Fibroblast of lung (primary cell): ENCODE results near the gene CALU. TPM values are rescaled to one million over a fixed set of nuclear protein-coding genes. Genes with fewer than 3 reads are reported as not detected.

Experiments
- DNase-seq, 2 donors: peaks; one replicate each; pipeline versions ENCODE4 v3.0.0 to v3.0.0-alpha.2; 2010; ENCODE audit warnings: low read depth in 2 of 2
- H2AFZ ChIP-seq: 2 replicates; pipeline ENCODE4 v1.5.1; 2012; ENCODE audit warnings: low read length, control low read depth, inconsistent platforms
- H3K27ac ChIP-seq: 2 replicates; pipeline ENCODE4 v1.5.1; 2011; ENCODE audit warnings: low read length, control low read depth; ENCODE audit not compliant: insufficient read depth
- H3K27me3 ChIP-seq: 2 replicates; pipeline ENCODE4 v1.5.1; 2011; ENCODE audit warnings: mild to moderate bottlenecking, low read length; ENCODE audit not compliant: control insufficient read depth, insufficient read depth
- H3K36me3 ChIP-seq: 2 replicates; pipeline ENCODE4 v1.5.1; 2011; ENCODE audit warnings: low read length; ENCODE audit not compliant: control insufficient read depth, insufficient read depth
- H3K4me1 ChIP-seq: 2 replicates; pipeline ENCODE4 v1.5.1; 2011; ENCODE audit warnings: low read length; ENCODE audit not compliant: control insufficient read depth, insufficient read depth; ENCODE audit errors: extremely low read depth
- H3K4me2 ChIP-seq: 2 replicates; pipeline ENCODE4 v1.5.1; 2011; ENCODE audit warnings: low read length, control low read depth; ENCODE audit not compliant: insufficient read depth; ENCODE audit errors: extremely low read depth
- H3K4me3 ChIP-seq, 4 experiments: fragments of 200-600 bp in 1 of 4; sonication (generic) in 1 of 4; replicated peaks in 1 of 4; 2 replicates each; pipeline ENCODE4 v1.5.1; 2011 to 2016; ENCODE audit warnings: low read length in 4 of 4, low read depth in 3 of 4, mild to moderate bottlenecking in 3 of 4, control low read depth in 2 of 4, inconsistent platforms in 1 of 4, mixed read lengths in 1 of 4; ENCODE audit not compliant: insufficient read depth in 1 of 4; ENCODE audit errors: control extremely low read depth in 1 of 4
- H3K79me2 ChIP-seq: 2 replicates; pipeline ENCODE4 v1.5.1; 2012; ENCODE audit warnings: mild to moderate bottlenecking, low read length, inconsistent platforms; ENCODE audit not compliant: control insufficient read depth, insufficient read depth
- H3K9ac ChIP-seq: 2 replicates; pipeline ENCODE4 v1.5.1; 2011; ENCODE audit warnings: mild to moderate bottlenecking, low read length, control low read depth; ENCODE audit not compliant: insufficient read depth
- H3K9me3 ChIP-seq: 2 replicates; pipeline ENCODE4 v1.5.1; 2012; ENCODE audit warnings: low read depth, low read length; ENCODE audit not compliant: control insufficient read depth, insufficient read depth
- H4K20me1 ChIP-seq: 2 replicates; pipeline ENCODE4 v1.5.1; 2011; ENCODE audit warnings: low read length; ENCODE audit not compliant: control insufficient read depth, insufficient read depth; ENCODE audit errors: extremely low read depth
- EZH2 ChIP-seq: IDR thresholded peaks from 2 replicates; pipeline ENCODE4 v1.5.1; 2012; ENCODE audit warnings: low read length, control low read depth, mild to moderate bottlenecking; ENCODE audit errors: missing control alignments
- polyA plus RNA-seq, 2 donors: library from polyadenylated mRNA; depleted of rRNA in 1 of 2; stranded (reverse) in 1 of 2; unstranded in 1 of 2; fragments of >200 nt; gene quantifications; 2 replicates each; pipeline ENCODE4 v1.2.1, GENCODE V29; 2011 to 2012; ENCODE audit warnings: missing spikeins in 1 of 2
- total RNA-seq: library from RNA; depleted of rRNA; stranded (reverse); fragments of >200 nt; gene quantifications from 2 replicates; pipeline ENCODE4 v1.2.1, GENCODE V29; 2014
- TF ChIP-seq, protein P1 (sequence below), 2 donors: IDR thresholded peaks in 1 of 2; conservative IDR thresholded peaks in 1 of 2; 1 replicate in 1 of 2; 2 replicates in 1 of 2; pipeline ENCODE4 v1.5.1; 2011 to 2012; ENCODE audit warnings: low read length in 2 of 2, control low read depth in 1 of 2, inconsistent platforms in 1 of 2, low read depth in 1 of 2, mild to moderate bottlenecking in 1 of 2

CALU gene
- total and polyA plus RNA-seq, 2 donors (not counting 1 experiment from before 2014, with no cell fraction given), result 636 to 1,372 TPM

DNA sequence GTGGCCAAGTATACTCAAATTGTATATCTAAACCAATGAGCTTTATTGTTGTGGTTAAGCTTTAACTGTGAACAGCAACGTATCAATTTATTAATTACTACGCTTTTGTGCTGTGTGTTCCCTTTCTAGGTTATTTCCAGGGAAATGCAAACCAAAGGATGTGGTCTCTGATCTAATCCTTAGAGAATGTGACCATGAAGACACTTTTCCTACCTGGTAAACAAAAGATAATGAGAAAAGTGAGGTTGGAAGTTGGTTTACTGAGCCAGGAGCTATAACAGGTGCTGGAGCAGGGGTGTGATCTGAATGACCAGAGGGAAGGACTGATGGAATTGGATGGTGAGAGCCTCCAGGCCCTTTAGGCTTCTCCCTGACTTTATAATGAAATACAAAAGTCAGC is 25.4 kb upstream of the CALU start:
- no peak overlapping the region for H3K9ac ChIP-seq
- TF ChIP-seq, protein P1, sequence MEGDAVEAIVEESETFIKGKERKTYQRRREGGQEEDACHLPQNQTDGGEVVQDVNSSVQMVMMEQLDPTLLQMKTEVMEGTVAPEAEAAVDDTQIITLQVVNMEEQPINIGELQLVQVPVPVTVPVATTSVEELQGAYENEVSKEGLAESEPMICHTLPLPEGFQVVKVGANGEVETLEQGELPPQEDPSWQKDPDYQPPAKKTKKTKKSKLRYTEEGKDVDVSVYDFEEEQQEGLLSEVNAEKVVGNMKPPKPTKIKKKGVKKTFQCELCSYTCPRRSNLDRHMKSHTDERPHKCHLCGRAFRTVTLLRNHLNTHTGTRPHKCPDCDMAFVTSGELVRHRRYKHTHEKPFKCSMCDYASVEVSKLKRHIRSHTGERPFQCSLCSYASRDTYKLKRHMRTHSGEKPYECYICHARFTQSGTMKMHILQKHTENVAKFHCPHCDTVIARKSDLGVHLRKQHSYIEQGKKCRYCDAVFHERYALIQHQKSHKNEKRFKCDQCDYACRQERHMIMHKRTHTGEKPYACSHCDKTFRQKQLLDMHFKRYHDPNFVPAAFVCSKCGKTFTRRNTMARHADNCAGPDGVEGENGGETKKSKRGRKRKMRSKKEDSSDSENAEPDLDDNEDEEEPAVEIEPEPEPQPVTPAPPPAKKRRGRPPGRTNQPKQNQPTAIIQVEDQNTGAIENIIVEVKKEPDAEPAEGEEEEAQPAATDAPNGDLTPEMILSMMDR (conservative IDR thresholded peaks at IDR 0.05 in 1 of 2, IDR thresholded peaks at IDR 0.05 in 1 of 2; ENCODE audit: low read depth in 1 of 2, low read length in 2 of 2), result no peak
- TF ChIP-seq EZH2, result no peak
- H3K9me3 ChIP-seq, result no peaks in the 10 kb centered on the region
- H3K4me2 ChIP-seq, result no peak overlapping the region
- no peaks in the 10 kb centered on the region for H3K79me2 ChIP-seq
- no peaks in the 10 kb centered on the region for H3K36me3 ChIP-seq
- H3K27me3 ChIP-seq, result peaks cover 3% of the 10 kb centered on the region
- H2AFZ ChIP-seq, result no peak overlapping the region
- H3K27ac ChIP-seq, result no peak overlapping the region
- DNase-seq, result peak in 1 of 2 donors; percentile 30
- no peak overlapping the region for H3K4me3 ChIP-seq
- no peaks in the 10 kb centered on the region for H4K20me1 ChIP-seq
- H3K4me1 ChIP-seq, result no peaks in the 10 kb centered on the region

DNA sequence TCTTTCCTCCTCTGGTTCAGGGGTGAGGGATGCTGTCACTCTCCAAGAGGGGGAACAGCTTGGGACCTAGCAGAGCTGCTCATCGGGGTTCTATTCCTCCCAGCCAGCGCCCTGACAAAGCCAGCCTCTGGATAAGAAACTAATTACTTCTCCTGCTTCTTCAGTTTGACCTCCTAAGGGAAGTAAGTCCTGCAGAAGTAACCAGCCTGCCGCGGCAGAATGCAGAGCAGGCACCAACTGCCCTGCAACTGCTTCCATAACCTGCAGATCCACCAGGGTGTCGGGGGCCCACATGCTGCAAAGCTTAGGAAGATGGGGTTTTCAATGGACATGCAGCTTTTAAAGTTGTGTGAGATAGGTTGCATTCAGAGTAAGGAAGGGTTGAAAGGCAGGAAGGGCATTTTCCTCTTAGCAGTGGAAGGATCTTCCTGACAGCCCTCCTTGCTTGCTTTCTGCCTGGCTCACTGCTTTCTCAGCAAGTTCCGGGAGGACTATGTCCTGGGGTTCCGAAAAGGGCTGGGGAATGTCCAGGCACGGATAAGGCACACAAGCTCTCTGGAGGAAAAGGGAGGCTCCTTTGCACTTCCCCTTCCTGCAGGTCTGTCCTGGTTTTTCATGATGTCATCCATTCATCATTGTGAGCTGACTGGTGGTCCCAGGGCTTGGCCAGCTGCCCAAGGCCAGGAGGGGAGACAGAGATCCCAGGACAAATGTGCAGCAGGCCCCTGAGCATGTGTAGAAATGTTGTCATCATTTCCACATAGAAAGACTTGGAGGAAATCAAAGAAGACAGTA is 24.3 kb upstream of the CALU start:
- DNase-seq, result no peak
- Histone ChIP-seq H3K27me3 (peaks cover 3% of the 10 kb centered on the region), H3K9me3 (no peaks in the 10 kb centered on the region), H3K4me2 (no peak overlapping the region), H2AFZ (no peak overlapping the region), H3K4me1 (no peaks in the 10 kb centered on the region), H3K9ac (no peak overlapping the region), H3K79me2 (no peaks in the 10 kb centered on the region), H3K36me3 (no peaks in the 10 kb centered on the region), H4K20me1 (no peaks in the 10 kb centered on the region), H3K27ac (no peak overlapping the region), H3K4me3 (no peak overlapping the region)
- no peak for TF ChIP-seq EZH2
- TF ChIP-seq, protein P1 (conservative IDR thresholded peaks at IDR 0.05 in 1 of 2, IDR thresholded peaks at IDR 0.05 in 1 of 2; ENCODE audit: low read depth in 1 of 2, low read length in 2 of 2), result no peak

DNA sequence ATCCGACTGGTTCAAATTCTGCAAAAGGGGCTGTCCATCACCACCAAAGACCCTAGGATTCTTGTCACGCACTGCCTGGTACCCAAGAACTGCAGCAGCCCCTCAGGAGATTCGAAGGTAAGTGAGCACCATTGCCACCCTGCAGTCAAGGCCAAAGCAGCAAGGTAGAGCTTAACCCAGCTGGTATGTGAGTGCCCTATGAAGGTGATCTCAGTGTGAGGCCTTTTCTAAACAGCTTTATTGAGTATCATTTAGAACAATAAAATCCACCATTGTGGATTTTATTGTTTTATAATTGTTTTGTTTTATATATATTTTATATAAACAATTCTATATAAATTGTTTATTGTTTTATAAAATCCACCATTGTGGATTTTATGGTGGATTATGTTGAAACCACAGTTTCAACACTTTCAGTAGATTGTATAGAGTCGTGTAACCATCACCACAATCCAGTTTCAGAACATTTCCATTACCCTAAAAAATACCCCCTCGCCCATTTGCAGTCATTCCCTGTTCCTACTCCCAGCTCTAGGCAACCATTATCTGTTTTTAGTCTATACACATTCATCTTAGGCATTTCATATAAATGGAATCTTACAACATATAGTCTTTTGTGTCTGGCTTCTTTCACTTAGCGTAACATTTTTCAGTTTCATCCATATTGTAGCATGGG is 20.1 kb upstream of the CALU start:
- Histone ChIP-seq H3K9ac (no peak overlapping the region), H3K27ac (no peak overlapping the region), H4K20me1 (no peaks in the 10 kb centered on the region), H3K4me1 (no peaks in the 10 kb centered on the region), H3K4me3 (no peak overlapping the region), H3K27me3 (peaks cover 3% of the 10 kb centered on the region), H3K4me2 (no peak overlapping the region), H2AFZ (no peak overlapping the region), H3K79me2 (no peaks in the 10 kb centered on the region), H3K9me3 (no peaks in the 10 kb centered on the region), H3K36me3 (no peaks in the 10 kb centered on the region)
- TF ChIP-seq, protein P1 (conservative IDR thresholded peaks at IDR 0.05 in 1 of 2, IDR thresholded peaks at IDR 0.05 in 1 of 2; ENCODE audit: low read depth in 1 of 2, low read length in 2 of 2), result no peak
- no peak for DNase-seq
